Stomach smooth muscle (tissue), 2 donors: ENCODE results near the gene RAB23.

Source experiments
- H3K27ac ChIP-seq: one replicate; pipeline ENCODE4 v1.7.0; 2013; ENCODE audit warnings: mild to moderate bottlenecking, low read length, inconsistent platforms
- H3K27me3 ChIP-seq, 2 donors: one replicate each; pipeline ENCODE4 v1.7.0; 2013; ENCODE audit warnings: low read length in 2 of 2; ENCODE audit not compliant: insufficient read depth in 2 of 2, control insufficient read depth in 1 of 2
- H3K36me3 ChIP-seq, 2 donors: one replicate each; pipeline ENCODE4 v1.7.0; 2013; ENCODE audit warnings: low read length in 2 of 2; ENCODE audit not compliant: control insufficient read depth in 2 of 2, insufficient read depth in 2 of 2
- H3K4me1 ChIP-seq: one replicate; pipeline ENCODE4 v1.7.0; 2013; ENCODE audit warnings: low read length; ENCODE audit not compliant: control insufficient read depth, insufficient read depth
- H3K4me3 ChIP-seq, 2 donors: one replicate each; pipeline ENCODE4 v1.7.0; 2013; ENCODE audit warnings: low read length in 2 of 2
- H3K9ac ChIP-seq, 2 donors: one replicate each; pipeline ENCODE4 v1.7.0; 2013; ENCODE audit warnings: low read length in 2 of 2, mild to moderate bottlenecking in 1 of 2
- H3K9me3 ChIP-seq, 2 donors: one replicate each; pipeline ENCODE4 v1.7.0; 2013; ENCODE audit warnings: low read length in 2 of 2; ENCODE audit not compliant: control insufficient read depth in 2 of 2
- donor health status: healthy.
- donor health status: Pancreatic carcinoma.

Gene RAB23

GRCh38 chr6:57159127-57159526 is 63.0 kb downstream of the RAB23 start:
- no peak overlapping the region for H3K27ac ChIP-seq
- H3K4me3 ChIP-seq = no peak overlapping the region
- H3K27me3 ChIP-seq = no peaks in the 10 kb centered on the region
- no peak overlapping the region for H3K9ac ChIP-seq
- no peaks in the 10 kb centered on the region for H3K9me3 ChIP-seq
- H3K4me1 ChIP-seq = no peaks in the 10 kb centered on the region
- peaks cover 8 to 10% of the 10 kb centered on the region in 2 donors for H3K36me3 ChIP-seq

DNA sequence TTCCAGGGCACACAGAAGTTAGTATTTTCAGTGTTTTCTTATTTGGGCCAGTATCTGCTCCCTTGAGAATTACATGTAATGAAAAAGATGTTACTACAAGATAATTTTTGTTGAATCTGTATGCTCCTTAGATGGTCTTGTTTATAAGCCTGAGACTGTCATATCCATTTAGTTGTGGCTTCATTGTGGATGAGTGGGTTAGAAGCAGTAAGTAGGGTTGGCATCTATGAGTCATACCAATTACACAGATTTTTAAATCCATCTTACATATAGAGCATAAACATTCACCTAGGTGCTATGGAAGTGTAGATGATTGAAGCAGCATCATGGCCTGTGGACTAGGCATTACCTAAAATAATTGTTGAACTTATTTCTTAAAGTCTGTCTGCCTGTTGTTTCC is 63.4 kb downstream of the RAB23 start:
- peaks cover 12 to 13% of the 10 kb centered on the region in 2 donors for H3K36me3 ChIP-seq
- no peaks in the 10 kb centered on the region for H3K9me3 ChIP-seq
- no peak overlapping the region for H3K4me3 ChIP-seq
- H3K4me1 ChIP-seq = no peaks in the 10 kb centered on the region
- no peak overlapping the region for H3K27ac ChIP-seq
- no peak overlapping the region for H3K9ac ChIP-seq
- no peaks in the 10 kb centered on the region for H3K27me3 ChIP-seq

GRCh38 chr6:57147955-57148858 is 73.9 kb downstream of the RAB23 start:
- H3K4me1 ChIP-seq = no peaks in the 10 kb centered on the region
- no peak overlapping the region for H3K27ac ChIP-seq
- no peaks in the 10 kb centered on the region for H3K27me3 ChIP-seq
- no peak overlapping the region for H3K9ac ChIP-seq
- no peak overlapping the region for H3K4me3 ChIP-seq
- peaks cover 12 to 20% of the 10 kb centered on the region in 2 donors for H3K36me3 ChIP-seq
- H3K9me3 ChIP-seq = no peaks in the 10 kb centered on the region

- no peaks in the 10 kb centered on the region for H3K27me3 ChIP-seq
- no peak overlapping the region for H3K4me3 ChIP-seq
- no peak overlapping the region for H3K9ac ChIP-seq
- peaks cover 12 to 21% of the 10 kb centered on the region in 2 donors for H3K36me3 ChIP-seq
- H3K27ac ChIP-seq = no peak overlapping the region
- H3K9me3 ChIP-seq = no peaks in the 10 kb centered on the region
- no peaks in the 10 kb centered on the region for H3K4me1 ChIP-seq
These were observed 74.7 kb downstream of the RAB23 start for GRCh38 chr6:57147401-57147800.

DNA sequence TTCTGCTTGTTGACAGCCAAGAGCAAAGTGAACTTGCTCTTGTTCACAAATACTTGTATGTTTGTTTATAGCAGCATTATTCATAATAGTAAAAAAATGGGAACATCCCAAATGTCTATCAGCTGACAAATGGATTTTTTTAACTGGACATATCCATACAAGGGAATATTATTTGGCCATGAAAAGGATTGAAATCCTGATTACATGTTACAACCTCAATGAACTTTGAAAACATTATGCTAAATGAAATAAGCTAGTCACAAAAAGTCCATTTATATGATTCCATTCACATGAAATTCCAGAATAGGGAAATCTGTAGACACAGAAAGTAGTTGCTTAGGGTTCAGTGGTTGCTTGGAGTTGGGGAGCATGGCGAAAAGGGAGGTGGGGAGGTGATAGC is 78.4 kb downstream of the RAB23 start:
- Histone ChIP-seq H3K27me3 (no peaks in the 10 kb centered on the region), H3K27ac (no peak overlapping the region), H3K4me3 (no peak overlapping the region), H3K4me1 (no peaks in the 10 kb centered on the region), H3K9ac (no peak overlapping the region), H3K36me3 (peaks cover 11 to 24% of the 10 kb centered on the region in 2 donors), H3K9me3 (no peaks in the 10 kb centered on the region)

DNA sequence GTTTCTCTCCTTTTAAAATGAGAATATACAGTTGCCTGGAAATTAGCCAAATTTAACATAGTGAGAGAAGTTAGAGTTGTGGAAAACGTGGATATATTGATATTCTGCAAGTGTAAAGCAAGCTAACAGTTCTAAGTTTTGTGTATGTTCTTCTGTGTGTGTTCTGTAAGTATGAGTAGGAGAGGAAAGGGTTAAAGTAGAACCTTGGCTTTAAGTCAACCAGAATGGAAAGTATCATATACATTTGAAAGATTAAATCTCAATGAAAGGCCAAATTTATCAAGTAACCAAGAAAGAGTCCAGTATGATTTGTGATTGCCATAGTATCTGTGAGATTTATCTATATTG is 80.0 kb downstream of the RAB23 start:
- Histone ChIP-seq H3K9ac (no peak overlapping the region), H3K27me3 (no peaks in the 10 kb centered on the region), H3K4me1 (no peaks in the 10 kb centered on the region), H3K9me3 (no peaks in the 10 kb centered on the region), H3K36me3 (peaks cover 8 to 18% of the 10 kb centered on the region in 2 donors), H3K4me3 (no peak overlapping the region), H3K27ac (no peak overlapping the region)

GRCh38 chr6:57141451-57142177 is 80.5 kb downstream of the RAB23 start:
- Histone ChIP-seq H3K9ac (no peak overlapping the region), H3K27ac (no peak overlapping the region), H3K4me1 (no peaks in the 10 kb centered on the region), H3K27me3 (no peaks in the 10 kb centered on the region), H3K9me3 (no peaks in the 10 kb centered on the region), H3K4me3 (no peak overlapping the region), H3K36me3 (peaks cover 8 to 16% of the 10 kb centered on the region in 2 donors)

- no peaks in the 10 kb centered on the region for H3K4me1 ChIP-seq
- no peaks in the 10 kb centered on the region for H3K9me3 ChIP-seq
- peaks cover 14 to 22% of the 10 kb centered on the region in 2 donors for H3K36me3 ChIP-seq
These were observed 84.1 kb downstream of the RAB23 start for GRCh38 chr6:57138026-57138425.

GRCh38 chr6:57137350-57137749 is 84.8 kb downstream of the RAB23 start:
- no peak overlapping the region for H3K27ac ChIP-seq
- H3K9ac ChIP-seq = no peak overlapping the region
- H3K36me3 ChIP-seq = peaks cover 12 to 18% of the 10 kb centered on the region in 2 donors
- H3K27me3 ChIP-seq = no peaks in the 10 kb centered on the region
- H3K9me3 ChIP-seq = no peaks in the 10 kb centered on the region
- no peak overlapping the region for H3K4me3 ChIP-seq
- H3K4me1 ChIP-seq = no peaks in the 10 kb centered on the region

More at GRCh38 chr6:57138026-57138425, 84.1 kb downstream of the RAB23 start:
- Histone ChIP-seq H3K27me3 (no peaks in the 10 kb centered on the region), H3K9ac (no peak overlapping the region), H3K4me3 (no peak overlapping the region), H3K27ac (no peak overlapping the region)
